HG03342 (cell line): ENCODE data around the gene DNAJA4.
"Not testable (repeated sequence)": the region's sequence is repeated elsewhere in the genome, so short reads cannot be mapped to it uniquely, and the experiment has no call there.

ENCODE experiments used
- ATAC-seq: cut with Tn5 transposase; IDR thresholded peaks from one replicate; pipeline ENCODE4 v1.9.1; 2021; ENCODE audit warnings: mild to moderate bottlenecking, moderate library complexity; ENCODE audit not compliant: unreplicated experiment

Gene DNAJA4

DNA sequence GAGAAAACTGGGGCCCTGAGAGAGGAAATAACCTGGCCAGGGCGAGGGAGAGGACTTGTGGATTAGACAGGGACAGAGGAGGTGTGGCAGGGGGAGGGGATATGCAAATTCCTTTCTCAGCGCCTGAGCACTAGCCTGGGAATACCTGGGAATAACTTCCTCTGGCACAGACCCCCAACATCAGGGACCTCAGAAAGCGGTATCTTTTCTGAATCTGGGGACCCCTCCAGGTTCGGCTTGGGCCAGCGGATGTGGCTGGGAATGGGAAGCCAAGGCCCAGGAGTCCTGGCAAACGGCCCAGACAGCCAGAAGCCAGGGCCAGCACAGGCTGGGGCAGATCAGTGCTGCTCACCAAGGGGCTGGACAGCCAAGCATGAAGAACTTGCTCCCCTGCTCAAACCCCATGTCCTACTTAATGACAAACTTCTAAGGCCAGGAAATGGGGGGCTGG is 20.8 kb upstream of the DNAJA4 start:
- ATAC-seq, result no peak

DNA sequence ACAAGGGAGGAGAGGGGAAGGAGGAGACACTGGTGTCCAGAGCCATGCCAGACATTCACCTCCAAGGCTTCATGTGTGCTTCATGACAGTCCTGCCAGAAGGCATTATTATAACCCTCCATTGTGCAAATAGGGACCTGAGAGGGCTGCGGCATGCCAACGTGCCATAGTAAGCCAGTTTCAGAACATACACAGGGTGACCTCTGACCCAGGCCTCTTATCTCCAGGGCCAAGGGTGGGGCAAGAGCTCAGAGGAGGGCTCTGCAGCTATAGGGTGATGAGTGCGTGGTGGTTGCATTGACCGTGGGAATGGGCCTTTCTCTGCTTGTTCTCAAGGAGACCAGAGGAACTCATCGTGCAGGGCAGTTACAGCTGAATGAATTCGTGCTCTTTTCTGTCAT is 20.3 kb upstream of the DNAJA4 start:
- no peak for ATAC-seq

DNA sequence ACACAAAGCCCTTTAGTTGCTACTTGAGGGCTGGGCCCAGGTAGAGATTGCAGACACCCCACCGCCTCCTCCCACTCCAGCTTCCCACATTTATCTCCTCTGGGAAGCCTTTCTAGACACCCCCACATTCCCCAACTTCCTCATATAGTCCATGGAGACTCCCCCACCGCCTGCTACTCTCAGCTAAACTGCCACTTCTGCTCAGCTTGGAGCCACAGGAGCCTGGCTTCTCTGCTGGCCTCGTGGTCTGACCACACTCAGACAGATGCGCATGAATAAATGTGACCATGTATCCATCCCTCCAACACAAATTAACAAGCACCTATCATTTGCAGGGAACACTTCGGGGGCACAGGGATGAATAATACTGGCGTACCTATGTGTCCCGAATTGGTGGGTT is 19.5 kb upstream of the DNAJA4 start:
- no peak for ATAC-seq

DNA sequence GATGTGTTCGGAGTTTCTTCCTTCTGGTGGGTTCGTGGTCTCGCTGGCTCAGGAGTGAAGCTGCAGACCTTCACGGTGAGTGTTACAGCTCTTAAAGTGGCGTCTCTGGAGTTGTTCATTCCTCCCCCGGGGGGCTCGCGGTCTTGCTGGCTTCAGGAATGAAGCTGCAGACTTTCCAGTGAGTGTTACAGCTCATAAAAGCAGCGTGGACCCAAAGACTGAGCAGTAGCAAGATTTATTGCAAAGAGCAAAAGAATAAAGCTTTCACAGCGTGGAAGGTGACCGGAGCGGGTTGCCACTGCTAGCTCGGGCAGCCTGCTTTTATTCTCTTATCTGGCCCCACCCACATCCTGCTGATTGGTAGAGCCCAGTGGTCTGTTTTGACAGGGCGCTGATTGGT is 19.0 kb upstream of the DNAJA4 start:
- ATAC-seq, result not testable (repeated sequence)

DNA sequence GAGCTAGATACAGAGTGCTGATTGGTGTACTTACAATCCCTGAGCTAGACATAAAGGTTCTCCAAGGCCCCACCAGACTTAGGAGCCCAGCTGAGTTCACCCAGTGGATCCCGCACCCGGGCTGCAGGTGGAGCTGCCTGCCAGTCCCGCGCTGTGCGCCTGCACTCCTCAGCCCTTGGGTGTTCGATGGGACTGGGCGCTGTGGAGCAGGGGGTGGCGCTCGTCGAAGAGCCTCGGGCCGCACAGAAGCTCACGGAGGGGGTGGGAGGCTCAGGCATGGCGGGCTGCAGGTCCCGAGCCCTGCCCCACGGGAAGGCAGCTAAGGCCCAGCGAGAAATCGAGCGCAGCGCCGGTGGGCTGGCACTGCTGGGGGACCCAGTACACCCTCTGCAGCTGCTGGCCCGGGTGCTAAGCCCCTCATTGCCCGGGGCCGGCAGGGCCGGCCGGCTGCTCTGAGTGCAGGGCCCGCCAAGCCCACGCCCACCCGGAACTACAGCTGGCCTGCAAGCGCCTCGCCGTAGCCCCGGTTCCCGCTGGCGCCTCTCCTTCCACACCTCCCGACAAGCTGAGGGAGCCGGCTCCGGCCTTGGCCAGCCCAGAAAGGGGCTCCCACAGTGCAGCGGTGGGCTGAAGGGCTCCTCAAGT is 18.3 kb upstream of the DNAJA4 start:
- ATAC-seq, result not testable (repeated sequence)

DNA sequence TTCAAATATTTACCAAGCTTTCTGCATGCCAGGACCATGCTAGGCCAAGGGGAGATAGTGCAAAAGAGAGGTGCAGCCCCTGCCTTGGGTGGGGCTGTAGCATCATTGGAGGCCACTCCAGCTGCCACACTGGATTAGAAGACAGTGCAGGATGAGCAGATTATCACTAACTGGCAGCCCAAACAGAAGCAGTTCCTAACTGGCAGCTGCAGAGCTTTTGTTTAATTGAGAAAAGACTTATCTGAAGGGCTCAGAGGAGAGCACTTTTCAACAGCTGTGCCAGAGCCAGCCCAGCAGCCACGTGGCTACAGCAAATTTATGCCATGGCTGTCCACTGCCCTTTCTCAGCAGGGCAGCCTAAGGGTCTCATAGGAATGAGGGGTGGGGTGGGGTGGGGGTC is 16.5 kb upstream of the DNAJA4 start:
- ATAC-seq, result no peak

DNA sequence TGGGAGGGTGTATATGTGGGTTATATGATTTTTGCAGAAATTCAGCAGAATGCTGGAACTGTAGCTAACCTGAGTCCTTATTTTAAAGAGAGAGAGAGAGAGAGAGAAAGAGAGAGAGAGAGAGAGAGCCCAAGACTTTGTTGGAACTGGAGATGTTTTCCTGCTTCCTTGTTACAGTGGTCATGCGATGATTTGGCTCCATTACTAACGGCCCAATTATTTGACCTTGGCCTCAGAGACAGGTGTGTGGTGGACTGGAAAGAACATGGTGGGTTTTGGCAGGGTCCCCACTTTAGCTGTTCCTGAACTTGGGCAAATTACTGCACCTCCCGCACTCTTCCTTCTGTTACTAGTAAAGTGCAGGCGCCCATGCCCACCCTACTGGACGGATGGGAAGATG is 15.2 kb upstream of the DNAJA4 start:
- no peak for ATAC-seq

DNA sequence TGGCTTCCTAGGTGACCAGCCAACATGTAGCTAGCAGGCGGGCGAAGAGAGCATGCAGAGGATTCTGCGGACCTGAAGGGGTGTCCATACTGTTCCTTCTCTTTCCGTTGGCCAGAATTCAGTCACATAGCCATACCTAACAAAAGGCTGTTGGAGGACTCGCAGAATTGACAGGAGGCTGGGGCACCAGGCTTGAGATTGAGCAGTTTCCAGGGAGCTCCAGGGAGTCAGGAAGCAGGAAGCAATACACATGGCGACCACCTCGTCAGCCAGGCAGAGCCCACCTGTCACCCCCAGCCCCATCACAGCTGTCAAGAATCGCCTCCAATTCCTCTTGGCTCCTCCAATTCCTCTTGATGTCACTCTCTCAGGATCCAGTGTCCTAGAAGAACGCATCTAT is 13.2 kb upstream of the DNAJA4 start:
- no peak for ATAC-seq

DNA sequence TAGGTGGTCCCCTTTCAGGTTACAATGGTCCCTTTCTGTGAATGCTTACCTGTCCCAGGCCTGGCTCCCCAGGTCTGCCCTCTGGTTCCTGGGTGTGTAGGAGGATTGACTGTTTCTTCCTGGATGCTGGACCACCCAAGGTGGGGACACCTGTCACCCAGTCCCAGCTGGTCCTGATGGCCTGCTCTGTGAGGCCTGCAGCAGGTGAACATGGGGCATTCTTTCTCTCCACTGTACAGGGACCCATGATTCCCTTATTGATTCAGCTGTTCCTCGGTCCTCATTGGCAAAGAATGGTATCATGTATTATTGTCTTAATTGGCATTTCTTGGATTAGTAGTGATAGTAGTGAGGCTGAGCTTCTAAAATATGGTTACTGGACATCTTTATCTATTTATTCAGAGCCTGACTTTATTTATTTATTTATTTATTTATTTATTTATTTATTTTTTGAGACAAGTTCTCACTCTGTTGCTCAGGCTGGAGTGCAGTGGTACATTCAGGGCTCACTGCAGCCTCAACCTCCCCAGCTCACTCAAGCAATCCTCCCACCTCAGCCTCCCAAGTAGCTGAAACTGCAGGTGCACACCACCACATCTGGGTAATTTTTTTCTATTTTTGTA is 8.8 kb upstream of the DNAJA4 start:
- ATAC-seq, result no peak

DNA sequence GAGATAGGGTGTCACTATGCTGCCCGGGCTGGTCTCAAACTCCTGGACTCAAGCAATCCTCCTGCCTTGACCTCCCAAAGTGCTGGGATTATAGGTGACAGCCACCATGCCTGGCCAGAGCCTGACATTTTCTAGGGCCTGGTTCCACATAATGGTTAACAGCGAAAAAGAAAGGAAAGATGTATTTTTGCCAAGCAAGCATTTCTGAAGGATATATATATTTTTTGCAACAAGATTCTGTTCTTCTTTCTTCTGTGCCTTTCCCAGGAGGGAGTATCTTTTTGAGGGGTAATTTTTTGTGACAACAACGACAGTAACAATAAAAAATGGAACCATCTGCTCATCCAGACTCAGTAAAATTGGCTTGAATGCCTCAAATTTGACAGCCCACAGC is 8.3 kb upstream of the DNAJA4 start:
- no peak for ATAC-seq

DNA sequence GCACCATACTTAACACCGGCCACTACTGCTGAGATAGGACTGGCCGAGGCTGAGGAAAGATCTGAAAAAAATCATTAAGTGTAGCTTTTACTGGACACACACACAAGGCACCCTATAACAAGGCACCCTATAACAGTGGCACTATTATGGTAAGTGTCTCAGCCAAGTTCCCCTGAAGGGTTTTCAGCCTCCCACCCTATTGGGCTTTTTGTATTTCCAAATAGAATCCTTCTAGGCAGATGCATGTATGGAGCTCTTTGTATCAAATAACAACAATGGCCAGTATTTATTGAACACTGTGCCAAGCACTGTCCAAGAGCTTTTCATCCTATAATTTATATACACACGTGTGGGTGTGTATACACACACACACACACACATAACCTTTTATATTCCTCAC is 6.7 kb upstream of the DNAJA4 start:
- ATAC-seq, result no peak

DNA sequence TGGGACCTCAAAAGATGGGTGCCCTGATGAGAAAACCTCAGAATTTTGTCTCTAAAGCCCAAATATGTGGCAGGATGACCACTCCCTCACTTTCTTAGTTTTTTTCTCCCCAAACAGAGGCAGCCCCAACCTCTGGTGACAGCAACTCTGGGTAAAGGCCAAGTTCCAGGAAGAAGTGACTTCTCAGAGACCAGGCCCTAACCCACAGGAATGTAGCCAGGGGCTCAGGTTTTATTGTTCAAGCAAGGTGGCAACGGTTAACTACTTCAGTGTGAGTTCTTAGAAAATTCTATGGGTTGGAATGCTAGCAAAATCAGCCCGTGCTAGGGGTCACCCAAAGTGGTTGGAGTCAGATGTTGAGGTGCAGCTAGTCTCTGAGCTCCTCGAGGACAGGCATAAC is 5.1 kb upstream of the DNAJA4 start:
- no peak for ATAC-seq

DNA sequence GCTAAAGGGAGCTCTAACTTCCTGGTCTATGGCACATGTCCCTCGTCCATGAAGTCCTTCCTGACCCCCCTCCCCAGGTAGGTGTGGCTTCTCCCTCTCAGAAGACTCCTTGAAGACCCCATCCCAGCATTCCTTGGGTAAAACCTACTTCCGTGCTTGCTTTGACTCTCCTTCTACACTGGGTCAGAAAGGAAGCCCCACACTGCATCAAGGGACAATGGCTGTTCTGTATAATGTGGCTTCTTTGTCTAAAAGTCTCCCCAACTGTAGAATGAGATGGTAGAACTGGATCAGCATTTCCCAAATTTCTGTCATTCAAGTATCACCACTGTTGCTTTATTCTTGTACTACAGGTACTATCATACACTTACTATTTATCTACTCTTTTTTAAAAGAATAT is 3.9 kb upstream of the DNAJA4 start:
- no peak for ATAC-seq

DNA sequence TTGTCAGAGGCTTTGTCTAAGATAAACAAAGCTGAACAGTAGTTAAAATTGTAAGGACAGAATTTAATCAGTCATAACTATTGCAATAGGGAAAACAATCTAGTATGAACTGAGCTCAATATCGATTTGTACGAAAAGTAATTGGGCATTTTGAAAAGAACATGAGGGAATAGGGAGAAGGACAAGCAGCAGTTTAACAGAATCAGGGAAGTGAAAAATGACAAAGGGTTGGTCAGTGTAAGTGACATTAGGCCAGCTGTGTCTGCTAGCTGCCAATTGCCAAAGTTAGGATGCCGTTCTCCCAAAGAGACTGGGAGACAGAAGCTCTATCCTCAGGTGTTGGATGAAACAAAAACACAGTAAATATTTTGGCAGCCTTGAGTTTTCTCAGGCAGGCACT is 3.3 kb upstream of the DNAJA4 start:
- ATAC-seq, result no peak

DNA sequence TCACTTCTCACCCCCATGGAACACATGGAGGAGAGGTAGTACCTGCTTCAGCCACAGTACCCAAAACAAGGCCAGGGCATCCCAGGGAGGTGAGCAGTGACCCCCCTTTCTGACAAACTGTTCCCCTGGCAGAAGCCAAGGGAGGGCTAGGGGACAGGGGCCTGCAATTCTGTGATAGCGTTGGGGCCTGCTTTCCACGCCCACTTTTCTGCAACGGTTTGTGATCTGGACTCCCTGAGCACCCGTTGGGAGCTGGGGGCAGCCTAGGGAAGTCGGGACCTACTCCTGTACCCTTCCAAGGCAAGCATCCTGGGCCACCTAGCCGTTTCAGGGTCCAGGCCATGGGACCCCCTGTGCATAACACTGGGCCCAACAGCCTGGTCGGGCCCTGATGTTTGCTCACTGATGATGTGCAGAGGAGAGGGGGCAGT is 996 bp upstream of the DNAJA4 start:
- ATAC-seq, result no peak

DNA sequence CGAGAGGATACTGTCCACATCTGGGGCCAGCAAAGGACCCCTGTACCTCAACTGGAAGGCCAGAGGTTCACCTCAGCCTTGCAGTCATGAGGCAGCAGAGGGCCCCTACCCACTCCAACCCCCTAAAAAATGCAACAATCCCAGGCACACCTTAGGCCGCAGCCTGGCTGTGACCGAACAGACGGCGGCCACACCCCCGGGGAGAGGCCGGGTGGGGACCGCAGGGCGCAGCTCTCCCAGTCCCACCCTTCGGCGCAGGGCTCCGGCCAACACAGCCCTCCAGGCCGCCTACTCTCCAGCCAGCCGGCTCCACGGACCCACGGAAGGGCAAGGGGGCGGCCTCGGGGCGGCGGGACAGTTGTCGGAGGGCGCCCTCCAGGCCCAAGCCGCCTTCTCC is 457 bp upstream of the DNAJA4 start:
- no peak for ATAC-seq

DNA sequence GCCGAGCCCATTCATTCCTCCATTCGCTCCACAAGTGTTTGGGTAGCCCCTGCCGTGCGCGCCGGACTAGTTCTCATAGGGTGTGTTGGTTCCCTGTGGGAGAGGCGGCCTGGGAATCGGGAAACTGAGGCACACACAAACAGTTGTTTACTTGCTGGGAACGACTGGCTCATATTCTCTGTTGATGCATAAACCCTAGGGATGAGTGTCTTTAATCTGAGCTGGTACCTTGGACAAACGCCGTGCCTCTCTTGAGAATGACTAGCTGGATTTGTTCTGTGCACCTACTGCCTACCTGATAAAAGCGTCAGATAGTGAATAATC is 737 bp downstream of the DNAJA4 start:
- no peak for ATAC-seq

DNA sequence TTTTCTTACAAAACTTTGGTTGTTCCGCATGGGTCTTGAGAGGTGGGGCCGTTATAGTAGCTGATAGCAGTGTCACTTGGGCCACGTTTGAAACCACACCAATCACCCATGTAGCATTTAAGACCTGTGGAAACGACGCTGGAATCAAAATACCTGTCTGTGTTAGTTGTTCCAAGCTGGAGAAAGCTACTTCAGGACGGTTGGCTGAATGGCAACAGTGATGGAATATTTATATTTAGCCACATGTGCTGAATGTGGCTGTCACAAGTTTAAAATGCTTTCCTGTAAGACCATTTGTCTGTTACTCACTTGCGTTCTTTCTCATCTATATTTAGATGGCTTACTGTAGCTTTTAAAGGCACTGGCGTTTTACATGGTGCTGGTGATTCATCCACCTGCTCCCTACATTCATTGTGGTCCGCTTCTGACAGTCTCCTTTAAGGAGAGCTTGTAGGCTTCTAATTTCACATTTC is 1.4 kb downstream of the DNAJA4 start:
- ATAC-seq, result no peak

DNA sequence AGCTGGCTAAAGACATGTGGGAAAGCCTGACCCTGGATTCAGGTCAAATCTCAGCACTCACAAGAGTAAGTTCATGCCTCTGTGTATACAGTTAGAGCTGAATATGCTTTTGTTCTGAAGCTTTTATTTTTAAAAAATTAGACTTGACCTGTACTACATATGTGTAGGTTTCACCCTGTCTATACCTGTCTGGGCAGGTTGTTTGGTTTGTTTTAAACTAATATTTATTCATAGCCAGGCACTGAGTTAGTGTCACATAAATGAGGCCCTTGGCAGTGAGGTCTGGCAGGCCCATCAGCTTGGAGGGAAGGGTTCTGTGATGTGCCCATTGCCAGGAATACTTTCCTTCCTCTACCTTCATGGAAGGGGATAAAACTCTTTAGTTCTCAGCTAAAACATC is 1.9 kb downstream of the DNAJA4 start:
- no peak for ATAC-seq

DNA sequence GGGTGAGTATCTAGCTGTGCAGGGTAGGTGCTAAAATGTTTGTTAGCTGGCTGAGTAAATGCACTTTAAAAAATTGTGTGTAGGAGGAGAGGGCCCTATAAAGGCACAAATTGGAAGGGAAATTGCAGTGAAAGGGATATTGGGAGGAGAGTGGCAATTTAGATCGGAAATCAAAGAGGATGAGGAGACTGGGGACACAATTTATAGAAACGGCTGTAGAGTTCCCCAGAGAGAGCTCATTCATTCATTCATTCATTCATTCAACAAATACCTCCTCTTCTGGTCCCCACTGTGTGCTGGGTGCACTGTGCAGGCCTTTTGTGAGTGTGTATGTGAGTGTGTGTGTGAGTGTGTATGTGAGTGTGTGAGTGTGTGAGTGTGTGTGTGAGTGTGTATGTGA is 2.4 kb downstream of the DNAJA4 start:
- ATAC-seq, result no peak

DNA sequence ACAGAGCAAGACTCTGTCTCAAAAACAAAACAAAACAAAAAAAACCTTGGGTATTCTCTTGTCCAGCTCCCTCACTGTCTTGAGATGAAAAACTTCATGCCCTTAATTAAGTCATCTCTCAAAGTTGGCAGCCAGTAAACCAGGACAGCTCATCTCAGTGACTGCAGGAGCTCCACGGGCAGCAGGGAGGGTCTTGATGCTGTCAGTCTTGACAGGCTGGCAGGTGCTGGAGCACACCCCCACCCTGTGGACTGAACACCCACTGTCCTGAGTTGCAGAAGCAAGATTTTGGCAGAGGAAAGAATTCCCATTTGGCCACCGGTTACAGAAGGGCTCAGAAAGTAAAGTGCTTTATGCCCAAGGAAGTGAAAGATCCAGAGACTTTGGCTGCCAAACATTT is 8.0 kb downstream of the DNAJA4 start:
- ATAC-seq, result no peak

DNA sequence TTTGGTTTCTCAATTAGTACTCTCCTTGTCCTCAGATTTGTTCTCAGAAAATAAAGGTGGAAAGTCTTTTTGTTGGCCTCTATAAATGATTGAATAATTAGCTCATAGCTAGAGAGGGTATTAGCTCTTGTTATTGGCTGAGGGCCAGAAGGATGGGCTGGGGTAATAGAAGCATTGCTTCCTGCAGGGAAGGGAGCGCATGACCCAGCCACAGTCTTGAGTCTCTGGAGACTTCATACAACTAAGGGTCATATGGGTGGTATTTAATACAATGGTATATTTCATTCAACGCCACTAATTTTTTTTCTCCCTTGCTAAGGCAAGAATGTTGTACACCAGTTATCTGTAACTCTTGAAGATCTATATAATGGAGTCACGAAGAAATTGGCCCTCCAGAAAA is 8.4 kb downstream of the DNAJA4 start:
- no peak for ATAC-seq

DNA sequence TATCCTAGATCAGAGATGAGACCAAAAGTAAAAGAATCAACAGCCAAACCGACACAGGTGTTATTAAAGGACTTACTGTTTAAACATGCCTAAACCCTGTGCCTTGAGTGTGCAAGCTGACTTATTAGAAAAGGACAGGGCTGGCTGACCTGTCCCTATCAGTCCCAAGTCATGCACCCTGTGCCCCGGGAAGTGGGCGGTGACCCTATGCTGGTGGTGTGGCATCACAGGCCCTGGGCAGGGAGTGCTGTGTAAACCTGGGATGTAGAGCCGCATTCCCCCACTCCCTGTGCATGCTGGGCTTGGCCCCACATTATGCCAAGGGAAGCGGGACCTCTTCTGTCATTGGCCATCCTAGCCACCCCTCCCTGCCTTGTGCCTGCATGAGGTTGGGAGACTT is 10.6 kb downstream of the DNAJA4 start:
- no peak for ATAC-seq
